H1 (cell line): ENCODE measurements around the gene SCAMP3.

ENCODE experiments used
- EP300 ChIP-seq, 2 experiments: IDR thresholded peaks; 1 replicate in 1 of 2; 2 replicates in 1 of 2; pipeline ENCODE4 v1.6.1; 2011 to 2012; ENCODE audit warnings: low read depth in 2 of 2, low read length in 2 of 2, mild to moderate bottlenecking in 2 of 2, borderline replicate concordance in 1 of 2, inconsistent platforms in 1 of 2, moderate library complexity in 1 of 2
- KDM1A ChIP-seq: fragments of 200-600, 300-600 bp; sonication (generic); IDR thresholded peaks from 2 replicates; pipeline ENCODE4 v1.7.1; 2016; ENCODE audit warnings: mild to moderate bottlenecking, low read length, borderline replicate concordance

GRCh38 chr1:155277070-155277901 is 15.1 kb upstream of the SCAMP3 start, which contains the start of gene HCN3:
- TF ChIP-seq KDM1A (no peak), EP300 (IDR thresholded peaks at IDR 0.05; ENCODE audit: borderline replicate concordance in 1 of 2, low read depth in 2 of 2, low read length in 2 of 2) (no peak)
